Astrocyte (in vitro differentiated cells and primary cell): ENCODE results near the gene UBE2D1.

Source experiments
- EZH2 ChIP-seq: IDR thresholded peaks from 2 replicates; pipeline ENCODE4 v1.6.1; 2012; ENCODE audit warnings: mild to moderate bottlenecking, low read length, inconsistent platforms; ENCODE audit not compliant: insufficient read depth
- TF ChIP-seq, protein P1 (sequence below): IDR thresholded peaks from 2 replicates; pipeline ENCODE4 v1.5.1; 2011; ENCODE audit warnings: low read depth, mild to moderate bottlenecking, inconsistent platforms, low read length, moderate library complexity; ENCODE audit not compliant: insufficient read depth

DNA sequence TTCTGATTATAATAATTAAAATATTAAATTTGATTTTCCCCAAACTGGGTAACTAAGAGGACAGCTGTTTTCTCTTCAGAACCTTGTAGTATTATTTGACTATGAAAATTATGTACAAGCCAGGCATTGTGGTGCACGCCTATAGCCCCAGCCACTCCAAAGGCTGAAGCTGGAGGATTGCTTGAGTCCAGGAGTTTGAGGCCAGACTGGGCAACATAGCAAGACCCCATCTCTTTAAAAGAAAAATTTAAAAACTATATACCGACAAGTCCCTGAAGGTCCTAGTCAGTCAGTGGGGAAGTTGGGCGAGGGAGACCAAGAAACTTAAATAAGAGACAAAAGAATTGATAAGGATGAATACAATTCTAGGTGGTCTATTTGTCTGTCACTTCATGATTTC lies 27.1 kb upstream of the UBE2D1 start:
- TF ChIP-seq, protein P1, sequence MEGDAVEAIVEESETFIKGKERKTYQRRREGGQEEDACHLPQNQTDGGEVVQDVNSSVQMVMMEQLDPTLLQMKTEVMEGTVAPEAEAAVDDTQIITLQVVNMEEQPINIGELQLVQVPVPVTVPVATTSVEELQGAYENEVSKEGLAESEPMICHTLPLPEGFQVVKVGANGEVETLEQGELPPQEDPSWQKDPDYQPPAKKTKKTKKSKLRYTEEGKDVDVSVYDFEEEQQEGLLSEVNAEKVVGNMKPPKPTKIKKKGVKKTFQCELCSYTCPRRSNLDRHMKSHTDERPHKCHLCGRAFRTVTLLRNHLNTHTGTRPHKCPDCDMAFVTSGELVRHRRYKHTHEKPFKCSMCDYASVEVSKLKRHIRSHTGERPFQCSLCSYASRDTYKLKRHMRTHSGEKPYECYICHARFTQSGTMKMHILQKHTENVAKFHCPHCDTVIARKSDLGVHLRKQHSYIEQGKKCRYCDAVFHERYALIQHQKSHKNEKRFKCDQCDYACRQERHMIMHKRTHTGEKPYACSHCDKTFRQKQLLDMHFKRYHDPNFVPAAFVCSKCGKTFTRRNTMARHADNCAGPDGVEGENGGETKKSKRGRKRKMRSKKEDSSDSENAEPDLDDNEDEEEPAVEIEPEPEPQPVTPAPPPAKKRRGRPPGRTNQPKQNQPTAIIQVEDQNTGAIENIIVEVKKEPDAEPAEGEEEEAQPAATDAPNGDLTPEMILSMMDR: no peak
- no peak for TF ChIP-seq EZH2
